ENCODE data around the gene PAPLN. TPM values are rescaled to one million over a fixed set of nuclear protein-coding genes. Genes with fewer than 3 reads are reported as not detected.

PAPLN gene
- total and polyA plus RNA-seq, 9 donors: 0.58 to 4.2 (median 1.1) TPM

- H3K4me1 ChIP-seq (ENCODE audit: control insufficient read depth, insufficient read depth, low read length): peaks cover 26% of the 10 kb centered on the region
- no peak for DNase-seq
- H3K27ac ChIP-seq (ENCODE audit: low read length): no peak overlapping the region
- WGBS (ENCODE audit: insufficient coverage): 89% methylated on average over 4 of the region's 6 CpGs
- no peaks in the 10 kb centered on the region for H3K36me3 ChIP-seq (ENCODE audit: control insufficient read depth, insufficient read depth, low read length)
- H3K27me3 ChIP-seq (ENCODE audit: control insufficient read depth, insufficient read depth, low read length): peaks cover 20% of the 10 kb centered on the region
- no peaks in the 10 kb centered on the region for H3K9me3 ChIP-seq (replicated peaks; ENCODE audit: control insufficient read depth, low read depth, low read length)
- no peak overlapping the region for H3K4me3 ChIP-seq (ENCODE audit: low read length)
Observed at GRCh38 chr14:73230051-73230450, 7.3 kb upstream of the PAPLN start.

GRCh38 chr14:73231981-73232851 lies 5.1 kb upstream of the PAPLN start:
- H3K4me1 ChIP-seq (ENCODE audit: control insufficient read depth, insufficient read depth, low read length): peaks cover 36% of the 10 kb centered on the region
- DNase-seq: no peak
- H3K27me3 ChIP-seq (ENCODE audit: control insufficient read depth, insufficient read depth, low read length): peaks cover 40% of the 10 kb centered on the region
- no peaks in the 10 kb centered on the region for H3K36me3 ChIP-seq (ENCODE audit: control insufficient read depth, insufficient read depth, low read length)
- H3K9me3 ChIP-seq (replicated peaks; ENCODE audit: control insufficient read depth, low read depth, low read length): no peaks in the 10 kb centered on the region
- H3K4me3 ChIP-seq (ENCODE audit: low read length): no peak overlapping the region
- no peak overlapping the region for H3K27ac ChIP-seq (ENCODE audit: low read length)
- 41% methylated on average over 11 of the region's 19 CpGs for WGBS (ENCODE audit: insufficient coverage)

GRCh38 chr14:73232984-73233383 lies 4.3 kb upstream of the PAPLN start:
- 69% methylated on average over 8 of the region's 8 CpGs for WGBS (ENCODE audit: insufficient coverage)
- DNase-seq: no peak
- Histone ChIP-seq H3K27ac (ENCODE audit: low read length) (no peak overlapping the region), H3K4me1 (ENCODE audit: control insufficient read depth, insufficient read depth, low read length) (peaks cover 35% of the 10 kb centered on the region), H3K4me3 (ENCODE audit: low read length) (no peak overlapping the region), H3K36me3 (ENCODE audit: control insufficient read depth, insufficient read depth, low read length) (no peaks in the 10 kb centered on the region), H3K9me3 (replicated peaks; ENCODE audit: control insufficient read depth, low read depth, low read length) (no peaks in the 10 kb centered on the region), H3K27me3 (ENCODE audit: control insufficient read depth, insufficient read depth, low read length) (peaks cover 47% of the 10 kb centered on the region)

- Histone ChIP-seq H3K27me3 (ENCODE audit: control insufficient read depth, insufficient read depth, low read length) (peaks cover 53% of the 10 kb centered on the region), H3K9me3 (replicated peaks; ENCODE audit: control insufficient read depth, low read depth, low read length) (no peaks in the 10 kb centered on the region), H3K27ac (ENCODE audit: low read length) (no peak overlapping the region), H3K4me1 (ENCODE audit: control insufficient read depth, insufficient read depth, low read length) (peaks cover 35% of the 10 kb centered on the region), H3K4me3 (ENCODE audit: low read length) (no peak overlapping the region), H3K36me3 (ENCODE audit: control insufficient read depth, insufficient read depth, low read length) (no peaks in the 10 kb centered on the region)
- DNase-seq: no peak
- 85% methylated on average over 7 of the region's 10 CpGs for WGBS (ENCODE audit: insufficient coverage)
Observed at GRCh38 chr14:73233564-73233963, 3.7 kb upstream of the PAPLN start.

- no peaks in the 10 kb centered on the region for H3K36me3 ChIP-seq (ENCODE audit: control insufficient read depth, insufficient read depth, low read length)
- H3K27me3 ChIP-seq (ENCODE audit: control insufficient read depth, insufficient read depth, low read length): peaks cover 56% of the 10 kb centered on the region
- no peaks in the 10 kb centered on the region for H3K9me3 ChIP-seq (replicated peaks; ENCODE audit: control insufficient read depth, low read depth, low read length)
- peaks cover 33% of the 10 kb centered on the region for H3K4me1 ChIP-seq (ENCODE audit: control insufficient read depth, insufficient read depth, low read length)
- H3K4me3 ChIP-seq (ENCODE audit: low read length): no peak overlapping the region
- H3K27ac ChIP-seq (ENCODE audit: low read length): no peak overlapping the region
- no peak for DNase-seq
- WGBS (ENCODE audit: insufficient coverage): 90% methylated on average over 2 of the region's 5 CpGs
Observed at GRCh38 chr14:73234029-73234428, 3.3 kb upstream of the PAPLN start.

- H3K4me3 ChIP-seq (ENCODE audit: low read length): no peak overlapping the region
- peaks cover 63% of the 10 kb centered on the region for H3K27me3 ChIP-seq (ENCODE audit: control insufficient read depth, insufficient read depth, low read length)
- no peak overlapping the region for H3K27ac ChIP-seq (ENCODE audit: low read length)
- peaks cover 38% of the 10 kb centered on the region for H3K4me1 ChIP-seq (ENCODE audit: control insufficient read depth, insufficient read depth, low read length)
- DNase-seq: no peak
- WGBS (ENCODE audit: insufficient coverage): 73% methylated on average over 8 of the region's 11 CpGs
- H3K36me3 ChIP-seq (ENCODE audit: control insufficient read depth, insufficient read depth, low read length): no peaks in the 10 kb centered on the region
- no peaks in the 10 kb centered on the region for H3K9me3 ChIP-seq (replicated peaks; ENCODE audit: control insufficient read depth, low read depth, low read length)
Observed at GRCh38 chr14:73234586-73235394, 2.5 kb upstream of the PAPLN start.

- no peak overlapping the region for H3K27ac ChIP-seq (ENCODE audit: low read length)
- H3K36me3 ChIP-seq (ENCODE audit: control insufficient read depth, insufficient read depth, low read length): no peaks in the 10 kb centered on the region
- H3K4me1 ChIP-seq (ENCODE audit: control insufficient read depth, insufficient read depth, low read length): peaks cover 41% of the 10 kb centered on the region
- peak; percentile 39 for DNase-seq
- WGBS (ENCODE audit: insufficient coverage): 17% methylated on average over 2 of the region's 6 CpGs
- peaks cover 72% of the 10 kb centered on the region for H3K27me3 ChIP-seq (ENCODE audit: control insufficient read depth, insufficient read depth, low read length)
- H3K9me3 ChIP-seq (replicated peaks; ENCODE audit: control insufficient read depth, low read depth, low read length): no peaks in the 10 kb centered on the region
- H3K4me3 ChIP-seq (ENCODE audit: low read length): no peak overlapping the region
Observed at GRCh38 chr14:73235531-73236155, 1.7 kb upstream of the PAPLN start.

- DNase-seq: no peak
- H3K9me3 ChIP-seq (replicated peaks; ENCODE audit: control insufficient read depth, low read depth, low read length): no peaks in the 10 kb centered on the region
- H3K4me3 ChIP-seq (ENCODE audit: low read length): no peak overlapping the region
- no peaks in the 10 kb centered on the region for H3K36me3 ChIP-seq (ENCODE audit: control insufficient read depth, insufficient read depth, low read length)
- peaks cover 77% of the 10 kb centered on the region for H3K27me3 ChIP-seq (ENCODE audit: control insufficient read depth, insufficient read depth, low read length)
- no peak overlapping the region for H3K27ac ChIP-seq (ENCODE audit: low read length)
- peaks cover 41% of the 10 kb centered on the region for H3K4me1 ChIP-seq (ENCODE audit: control insufficient read depth, insufficient read depth, low read length)
- WGBS (ENCODE audit: insufficient coverage): 51% methylated on average over 11 of the region's 11 CpGs
Observed at GRCh38 chr14:73236157-73236556, 1.1 kb upstream of the PAPLN start.

GRCh38 chr14:73236752-73237218 lies 521 bp upstream of the PAPLN start:
- no peaks in the 10 kb centered on the region for H3K9me3 ChIP-seq (replicated peaks; ENCODE audit: control insufficient read depth, low read depth, low read length)
- no peak overlapping the region for H3K27ac ChIP-seq (ENCODE audit: low read length)
- H3K27me3 ChIP-seq (ENCODE audit: control insufficient read depth, insufficient read depth, low read length): peaks cover 83% of the 10 kb centered on the region
- H3K4me1 ChIP-seq (ENCODE audit: control insufficient read depth, insufficient read depth, low read length): peaks cover 41% of the 10 kb centered on the region
- no peak overlapping the region for H3K4me3 ChIP-seq (ENCODE audit: low read length)
- 29% methylated on average over 7 of the region's 7 CpGs for WGBS (ENCODE audit: insufficient coverage)
- DNase-seq: no peak
- H3K36me3 ChIP-seq (ENCODE audit: control insufficient read depth, insufficient read depth, low read length): no peaks in the 10 kb centered on the region

Measured in muscle of leg (tissue), 11 donors.